Measurements from ENCODE around the gene SPDYE18.
"Not testable (repeated sequence)": the region's sequence is repeated elsewhere in the genome, so short reads cannot be mapped to it uniquely, and the experiment has no call there.

- not testable (repeated sequence) for TF ChIP-seq CTCF (IDR thresholded peaks at IDR 0.05 in 2 of 3, conservative IDR thresholded peaks at IDR 0.05 in 1 of 3; ENCODE audit: control insufficient read depth in 2 of 3, extremely low read depth in 1 of 3, insufficient read depth in 1 of 3, low read depth in 3 of 3, low read length in 3 of 3); JUNB (IDR thresholded peaks at IDR 0.05); RBBP5 (conservative IDR thresholded peaks at IDR 0.05); EZH2 (IDR thresholded peaks at IDR 0.05; ENCODE audit: borderline replicate concordance, control insufficient read depth, low read depth, low read length); NFXL1 (IDR thresholded peaks at IDR 0.05; ENCODE audit: borderline replicate concordance)
These were observed 45.3 kb upstream of the SPDYE18 start for GRCh38 chr7:77107659-77108058.

Data from GM12878 (cell line).